Body of pancreas (tissue), 4 donors: ENCODE data around the gene DIP2A.

ENCODE experiments used
- CTCF ChIP-seq, 7 experiments: fragments of 450-650 bp in 4 of 7; fragments of 200-600 bp in 3 of 7; sonication (generic) in 3 of 7; IDR thresholded peaks; one replicate each; pipeline ENCODE4 v1.5.1; 2016 to 2019; ENCODE audit warnings: antibody characterized with exemption in 7 of 7
- POLR2A ChIP-seq, 3 donors: fragments of 450-650 bp; IDR thresholded peaks; one replicate each; pipeline ENCODE4 v1.6.1; 2016; ENCODE audit warnings: antibody characterized with exemption in 3 of 3, mild to moderate bottlenecking in 2 of 3

- TF ChIP-seq CTCF (IDR thresholded peaks at IDR 0.05): no peak
- TF ChIP-seq POLR2A (IDR thresholded peaks at IDR 0.05): no peak
Observed at GRCh38 chr21:46435786-46436227, 22.9 kb upstream of the DIP2A start.
